ENCODE data around the gene SLC9A5. TPM values are rescaled to one million over a fixed set of nuclear protein-coding genes. Genes with fewer than 3 reads are reported as not detected.

The SLC9A5 gene
- total RNA-seq, 1 donor from 2014 or later, result 0.79 TPM

- no peak for DNase-seq
These were observed 34.5 kb downstream of the SLC9A5 start for GRCh38 chr16:67283039-67283825.

GRCh38 chr16:67283826-67284555 lies 35.2 kb downstream of the SLC9A5 start:
- DNase-seq, result no peak

GRCh38 chr16:67284699-67285646 lies 36.2 kb downstream of the SLC9A5 start:
- DNase-seq, result no peak

- no peak for DNase-seq
These were observed 37.9 kb downstream of the SLC9A5 start for GRCh38 chr16:67286441-67287235.

GRCh38 chr16:67287960-67288359 lies 39.2 kb downstream of the SLC9A5 start:
- DNase-seq, result no peak

- no peak for DNase-seq
These were observed 42.7 kb downstream of the SLC9A5 start for GRCh38 chr16:67291461-67291860.

GRCh38 chr16:67294171-67294757 lies 45.5 kb downstream of the SLC9A5 start:
- no peak for DNase-seq

GRCh38 chr16:67294938-67295361 lies 46.2 kb downstream of the SLC9A5 start:
- no peak for DNase-seq

- no peak for DNase-seq
These were observed 47.6 kb downstream of the SLC9A5 start for GRCh38 chr16:67296420-67296819.

GRCh38 chr16:67298277-67298676 lies 49.5 kb downstream of the SLC9A5 start:
- no peak for DNase-seq

- no peak for DNase-seq
These were observed 50.5 kb downstream of the SLC9A5 start for GRCh38 chr16:67299269-67299668.

- DNase-seq, result peak; percentile 23
These were observed 52.5 kb downstream of the SLC9A5 start for GRCh38 chr16:67301080-67301782.

- no peak for DNase-seq
These were observed 53.3 kb downstream of the SLC9A5 start for GRCh38 chr16:67302076-67302475.

- no peak for DNase-seq
These were observed 54.2 kb downstream of the SLC9A5 start for GRCh38 chr16:67302970-67303369.

- DNase-seq, result no peak
These were observed 55.2 kb downstream of the SLC9A5 start for GRCh38 chr16:67304020-67304419.

- no peak for DNase-seq
These were observed 56.7 kb downstream of the SLC9A5 start for GRCh38 chr16:67305216-67306071.

- DNase-seq, result no peak
These were observed 61.8 kb downstream of the SLC9A5 start for GRCh38 chr16:67310561-67310960.

GRCh38 chr16:67311607-67312488 lies 63.1 kb downstream of the SLC9A5 start:
- peak; percentile 33 for DNase-seq

All from skin of body (tissue), 2 donors.